ENCODE results near the gene RNGTT.

DNA sequence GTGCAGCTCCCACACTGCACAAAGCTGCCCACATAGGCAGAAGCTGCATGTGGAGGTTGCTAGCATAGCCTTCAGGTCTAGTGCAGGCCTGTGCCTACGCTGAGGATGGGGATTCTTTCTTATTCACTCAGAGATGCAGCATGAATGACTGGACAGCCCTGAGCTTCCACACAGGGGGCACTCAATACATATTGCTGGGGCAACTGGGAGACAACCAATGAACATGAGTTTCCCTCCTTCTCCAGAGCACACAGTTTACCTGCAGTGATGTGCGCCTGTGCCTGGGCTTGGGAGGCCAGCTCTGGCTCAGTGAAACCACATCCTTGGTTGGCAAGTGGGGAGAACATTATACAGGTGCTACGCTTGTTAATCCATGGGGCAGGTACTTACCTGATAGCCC lies 389.9 kb downstream of the RNGTT start:
- TF ChIP-seq, protein P1, sequence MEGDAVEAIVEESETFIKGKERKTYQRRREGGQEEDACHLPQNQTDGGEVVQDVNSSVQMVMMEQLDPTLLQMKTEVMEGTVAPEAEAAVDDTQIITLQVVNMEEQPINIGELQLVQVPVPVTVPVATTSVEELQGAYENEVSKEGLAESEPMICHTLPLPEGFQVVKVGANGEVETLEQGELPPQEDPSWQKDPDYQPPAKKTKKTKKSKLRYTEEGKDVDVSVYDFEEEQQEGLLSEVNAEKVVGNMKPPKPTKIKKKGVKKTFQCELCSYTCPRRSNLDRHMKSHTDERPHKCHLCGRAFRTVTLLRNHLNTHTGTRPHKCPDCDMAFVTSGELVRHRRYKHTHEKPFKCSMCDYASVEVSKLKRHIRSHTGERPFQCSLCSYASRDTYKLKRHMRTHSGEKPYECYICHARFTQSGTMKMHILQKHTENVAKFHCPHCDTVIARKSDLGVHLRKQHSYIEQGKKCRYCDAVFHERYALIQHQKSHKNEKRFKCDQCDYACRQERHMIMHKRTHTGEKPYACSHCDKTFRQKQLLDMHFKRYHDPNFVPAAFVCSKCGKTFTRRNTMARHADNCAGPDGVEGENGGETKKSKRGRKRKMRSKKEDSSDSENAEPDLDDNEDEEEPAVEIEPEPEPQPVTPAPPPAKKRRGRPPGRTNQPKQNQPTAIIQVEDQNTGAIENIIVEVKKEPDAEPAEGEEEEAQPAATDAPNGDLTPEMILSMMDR (IDR thresholded peaks at IDR 0.05) = no peak
- TF ChIP-seq EP300 (IDR thresholded peaks at IDR 0.05) (no peak), POLR2A (IDR thresholded peaks at IDR 0.05) (no peak), POLR2AphosphoS5 (IDR thresholded peaks at IDR 0.05) (no peak)
